GM12878 (cell line): Measurements from ENCODE around the gene DLG2.

Experiments used
- CHD2 ChIP-seq: IDR thresholded peaks from 2 replicates; pipeline ENCODE4 v1.6.1; 2011; ENCODE audit warnings: low read depth, low read length, improper control_type of control experiment, borderline replicate concordance
- CHD4 ChIP-seq: fragments of 200-600 bp; sonication (generic); IDR thresholded peaks from 2 replicates; pipeline ENCODE4 v1.6.1; 2016; ENCODE audit warnings: mild to moderate bottlenecking
- FOXK2 ChIP-seq: fragments of 450-650 bp; IDR thresholded peaks from 2 replicates; pipeline ENCODE4 v1.6.1; 2017; ENCODE audit warnings: mild to moderate bottlenecking, moderate library complexity
- GABPA ChIP-seq: IDR thresholded peaks from 2 replicates; pipeline ENCODE4 v1.6.1; 2014; ENCODE audit warnings: antibody characterized with exemption, low read depth, mild to moderate bottlenecking, inconsistent platforms
- HCFC1 ChIP-seq: fragments of 150-350 bp; IDR thresholded peaks from 2 replicates; pipeline ENCODE4 v1.6.1; 2014; ENCODE audit warnings: low read length
- NFYB ChIP-seq: IDR thresholded peaks from 2 replicates; pipeline ENCODE4 v1.6.1; 2011; ENCODE audit warnings: low read depth, mild to moderate bottlenecking, low read length, improper control_type of control experiment, moderate library complexity; ENCODE audit not compliant: insufficient read depth
- POLR2AphosphoS5 ChIP-seq: IDR thresholded peaks from 2 replicates; pipeline ENCODE4 v1.6.1; 2011; ENCODE audit warnings: mild to moderate bottlenecking, low read length, inconsistent platforms
- RFX5 ChIP-seq: IDR thresholded peaks from 2 replicates; pipeline ENCODE4 v1.6.1; 2011; ENCODE audit warnings: low read depth, low read length, improper control_type of control experiment
- SREBF2 ChIP-seq: IDR thresholded peaks from 2 replicates; pipeline ENCODE4 v1.6.1; 2012; ENCODE audit warnings: mild to moderate bottlenecking, low read length
- STAT1 ChIP-seq: fragments of 450-650 bp; conservative IDR thresholded peaks from 2 replicates; pipeline ENCODE4 v1.6.1; 2014; ENCODE audit warnings: antibody characterized with exemption, mild to moderate bottlenecking
- TF ChIP-seq, protein P1 (sequence below), 3 experiments: IDR thresholded peaks in 2 of 3; conservative IDR thresholded peaks in 1 of 3; 2 replicates each; pipeline ENCODE4 v1.5.1; 2011; ENCODE audit warnings: low read depth in 3 of 3, low read length in 3 of 3, mild to moderate bottlenecking in 3 of 3, control low read depth in 2 of 3, moderate library complexity in 2 of 3, inconsistent platforms in 1 of 3, mixed read lengths in 1 of 3; ENCODE audit not compliant: control insufficient read depth in 2 of 3, insufficient read depth in 1 of 3; ENCODE audit errors: extremely low read depth in 1 of 3
- TF ChIP-seq, protein P2 (sequence below): IDR thresholded peaks from 2 replicates; pipeline ENCODE4 v1.6.1; 2012; ENCODE audit warnings: mild to moderate bottlenecking, low read depth, low read length
- TF ChIP-seq, protein P3 (sequence below): IDR thresholded peaks from 2 replicates; pipeline ENCODE4 v1.6.1; 2011; ENCODE audit warnings: borderline replicate concordance, low read depth, mild to moderate bottlenecking, moderate library complexity, low read length; ENCODE audit not compliant: insufficient read depth, poor library complexity, severe bottlenecking
- TF ChIP-seq, protein P4 (sequence below): fragments of 450-650 bp; IDR thresholded peaks from 2 replicates; pipeline ENCODE4 v1.6.1; 2017; ENCODE audit warnings: mild to moderate bottlenecking, moderate library complexity

DNA sequence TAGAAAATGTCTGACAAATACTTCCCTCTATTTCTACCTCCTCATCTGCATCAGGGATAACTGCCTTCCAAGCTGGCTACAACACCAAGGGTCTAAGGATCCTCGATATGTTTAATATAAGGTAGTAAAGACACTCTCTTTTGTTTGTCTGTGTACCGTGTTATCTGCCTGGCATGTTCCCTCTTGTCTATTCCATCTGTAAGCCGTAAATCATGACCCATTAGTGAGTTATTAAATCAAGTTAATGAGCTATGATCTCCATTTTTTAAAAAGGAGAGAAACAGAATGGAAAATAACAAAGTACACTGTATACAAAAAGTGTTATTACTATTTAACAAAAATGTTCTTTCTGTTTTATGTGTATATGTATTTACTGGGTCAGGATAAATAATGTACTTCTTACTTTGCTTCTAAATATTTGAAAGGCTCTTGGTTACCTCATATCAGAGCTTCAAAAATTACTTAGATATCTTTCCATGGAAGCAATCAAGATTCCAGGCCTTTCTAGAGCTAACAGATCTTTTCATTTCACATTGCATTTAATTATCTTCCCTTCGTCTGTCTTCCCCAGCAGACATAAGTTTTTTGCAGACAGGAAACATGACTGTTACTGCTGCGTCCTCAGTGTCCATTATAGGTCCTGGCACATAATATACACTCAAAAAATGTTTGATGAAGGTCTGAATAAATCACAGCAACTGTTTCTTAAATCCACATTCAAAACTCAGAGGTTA, 1998.4 kb downstream of the DLG2 start:
- TF ChIP-seq, protein P1, sequence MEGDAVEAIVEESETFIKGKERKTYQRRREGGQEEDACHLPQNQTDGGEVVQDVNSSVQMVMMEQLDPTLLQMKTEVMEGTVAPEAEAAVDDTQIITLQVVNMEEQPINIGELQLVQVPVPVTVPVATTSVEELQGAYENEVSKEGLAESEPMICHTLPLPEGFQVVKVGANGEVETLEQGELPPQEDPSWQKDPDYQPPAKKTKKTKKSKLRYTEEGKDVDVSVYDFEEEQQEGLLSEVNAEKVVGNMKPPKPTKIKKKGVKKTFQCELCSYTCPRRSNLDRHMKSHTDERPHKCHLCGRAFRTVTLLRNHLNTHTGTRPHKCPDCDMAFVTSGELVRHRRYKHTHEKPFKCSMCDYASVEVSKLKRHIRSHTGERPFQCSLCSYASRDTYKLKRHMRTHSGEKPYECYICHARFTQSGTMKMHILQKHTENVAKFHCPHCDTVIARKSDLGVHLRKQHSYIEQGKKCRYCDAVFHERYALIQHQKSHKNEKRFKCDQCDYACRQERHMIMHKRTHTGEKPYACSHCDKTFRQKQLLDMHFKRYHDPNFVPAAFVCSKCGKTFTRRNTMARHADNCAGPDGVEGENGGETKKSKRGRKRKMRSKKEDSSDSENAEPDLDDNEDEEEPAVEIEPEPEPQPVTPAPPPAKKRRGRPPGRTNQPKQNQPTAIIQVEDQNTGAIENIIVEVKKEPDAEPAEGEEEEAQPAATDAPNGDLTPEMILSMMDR (IDR thresholded peaks at IDR 0.05 in 2 of 3, conservative IDR thresholded peaks at IDR 0.05 in 1 of 3; ENCODE audit: control insufficient read depth in 2 of 3, extremely low read depth in 1 of 3, insufficient read depth in 1 of 3, low read depth in 3 of 3, low read length in 3 of 3), result no peak
- TF ChIP-seq STAT1, result no peak
- TF ChIP-seq CHD2, result no peak
- no peak for TF ChIP-seq FOXK2
- TF ChIP-seq, protein P2, sequence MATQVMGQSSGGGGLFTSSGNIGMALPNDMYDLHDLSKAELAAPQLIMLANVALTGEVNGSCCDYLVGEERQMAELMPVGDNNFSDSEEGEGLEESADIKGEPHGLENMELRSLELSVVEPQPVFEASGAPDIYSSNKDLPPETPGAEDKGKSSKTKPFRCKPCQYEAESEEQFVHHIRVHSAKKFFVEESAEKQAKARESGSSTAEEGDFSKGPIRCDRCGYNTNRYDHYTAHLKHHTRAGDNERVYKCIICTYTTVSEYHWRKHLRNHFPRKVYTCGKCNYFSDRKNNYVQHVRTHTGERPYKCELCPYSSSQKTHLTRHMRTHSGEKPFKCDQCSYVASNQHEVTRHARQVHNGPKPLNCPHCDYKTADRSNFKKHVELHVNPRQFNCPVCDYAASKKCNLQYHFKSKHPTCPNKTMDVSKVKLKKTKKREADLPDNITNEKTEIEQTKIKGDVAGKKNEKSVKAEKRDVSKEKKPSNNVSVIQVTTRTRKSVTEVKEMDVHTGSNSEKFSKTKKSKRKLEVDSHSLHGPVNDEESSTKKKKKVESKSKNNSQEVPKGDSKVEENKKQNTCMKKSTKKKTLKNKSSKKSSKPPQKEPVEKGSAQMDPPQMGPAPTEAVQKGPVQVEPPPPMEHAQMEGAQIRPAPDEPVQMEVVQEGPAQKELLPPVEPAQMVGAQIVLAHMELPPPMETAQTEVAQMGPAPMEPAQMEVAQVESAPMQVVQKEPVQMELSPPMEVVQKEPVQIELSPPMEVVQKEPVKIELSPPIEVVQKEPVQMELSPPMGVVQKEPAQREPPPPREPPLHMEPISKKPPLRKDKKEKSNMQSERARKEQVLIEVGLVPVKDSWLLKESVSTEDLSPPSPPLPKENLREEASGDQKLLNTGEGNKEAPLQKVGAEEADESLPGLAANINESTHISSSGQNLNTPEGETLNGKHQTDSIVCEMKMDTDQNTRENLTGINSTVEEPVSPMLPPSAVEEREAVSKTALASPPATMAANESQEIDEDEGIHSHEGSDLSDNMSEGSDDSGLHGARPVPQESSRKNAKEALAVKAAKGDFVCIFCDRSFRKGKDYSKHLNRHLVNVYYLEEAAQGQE, result no peak
- no peak for TF ChIP-seq POLR2AphosphoS5
- TF ChIP-seq, protein P3, sequence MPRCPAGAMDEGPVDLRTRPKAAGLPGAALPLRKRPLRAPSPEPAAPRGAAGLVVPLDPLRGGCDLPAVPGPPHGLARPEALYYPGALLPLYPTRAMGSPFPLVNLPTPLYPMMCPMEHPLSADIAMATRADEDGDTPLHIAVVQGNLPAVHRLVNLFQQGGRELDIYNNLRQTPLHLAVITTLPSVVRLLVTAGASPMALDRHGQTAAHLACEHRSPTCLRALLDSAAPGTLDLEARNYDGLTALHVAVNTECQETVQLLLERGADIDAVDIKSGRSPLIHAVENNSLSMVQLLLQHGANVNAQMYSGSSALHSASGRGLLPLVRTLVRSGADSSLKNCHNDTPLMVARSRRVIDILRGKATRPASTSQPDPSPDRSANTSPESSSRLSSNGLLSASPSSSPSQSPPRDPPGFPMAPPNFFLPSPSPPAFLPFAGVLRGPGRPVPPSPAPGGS, result no peak
- TF ChIP-seq, protein P4, sequence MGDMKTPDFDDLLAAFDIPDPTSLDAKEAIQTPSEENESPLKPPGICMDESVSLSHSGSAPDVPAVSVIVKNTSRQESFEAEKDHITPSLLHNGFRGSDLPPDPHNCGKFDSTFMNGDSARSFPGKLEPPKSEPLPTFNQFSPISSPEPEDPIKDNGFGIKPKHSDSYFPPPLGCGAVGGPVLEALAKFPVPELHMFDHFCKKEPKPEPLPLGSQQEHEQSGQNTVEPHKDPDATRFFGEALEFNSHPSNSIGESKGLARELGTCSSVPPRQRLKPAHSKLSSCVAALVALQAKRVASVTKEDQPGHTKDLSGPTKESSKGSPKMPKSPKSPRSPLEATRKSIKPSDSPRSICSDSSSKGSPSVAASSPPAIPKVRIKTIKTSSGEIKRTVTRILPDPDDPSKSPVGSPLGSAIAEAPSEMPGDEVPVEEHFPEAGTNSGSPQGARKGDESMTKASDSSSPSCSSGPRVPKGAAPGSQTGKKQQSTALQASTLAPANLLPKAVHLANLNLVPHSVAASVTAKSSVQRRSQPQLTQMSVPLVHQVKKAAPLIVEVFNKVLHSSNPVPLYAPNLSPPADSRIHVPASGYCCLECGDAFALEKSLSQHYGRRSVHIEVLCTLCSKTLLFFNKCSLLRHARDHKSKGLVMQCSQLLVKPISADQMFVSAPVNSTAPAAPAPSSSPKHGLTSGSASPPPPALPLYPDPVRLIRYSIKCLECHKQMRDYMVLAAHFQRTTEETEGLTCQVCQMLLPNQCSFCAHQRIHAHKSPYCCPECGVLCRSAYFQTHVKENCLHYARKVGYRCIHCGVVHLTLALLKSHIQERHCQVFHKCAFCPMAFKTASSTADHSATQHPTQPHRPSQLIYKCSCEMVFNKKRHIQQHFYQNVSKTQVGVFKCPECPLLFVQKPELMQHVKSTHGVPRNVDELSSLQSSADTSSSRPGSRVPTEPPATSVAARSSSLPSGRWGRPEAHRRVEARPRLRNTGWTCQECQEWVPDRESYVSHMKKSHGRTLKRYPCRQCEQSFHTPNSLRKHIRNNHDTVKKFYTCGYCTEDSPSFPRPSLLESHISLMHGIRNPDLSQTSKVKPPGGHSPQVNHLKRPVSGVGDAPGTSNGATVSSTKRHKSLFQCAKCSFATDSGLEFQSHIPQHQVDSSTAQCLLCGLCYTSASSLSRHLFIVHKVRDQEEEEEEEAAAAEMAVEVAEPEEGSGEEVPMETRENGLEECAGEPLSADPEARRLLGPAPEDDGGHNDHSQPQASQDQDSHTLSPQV, result no peak
- no peak for TF ChIP-seq CHD4
- TF ChIP-seq SREBF2, result no peak
- no peak for TF ChIP-seq NFYB
- no peak for TF ChIP-seq HCFC1
- TF ChIP-seq GABPA, result no peak
- TF ChIP-seq RFX5, result no peak
